ENCODE data around the gene IVD.

The IVD gene

GRCh38 chr15:40461958-40462357 is 56.4 kb downstream of the IVD start:
- DNase-seq, result no peak

GRCh38 chr15:40463279-40463678 is 57.7 kb downstream of the IVD start:
- no peak for DNase-seq

GRCh38 chr15:40463886-40464545 is 58.4 kb downstream of the IVD start:
- DNase-seq, result no peak

DNA sequence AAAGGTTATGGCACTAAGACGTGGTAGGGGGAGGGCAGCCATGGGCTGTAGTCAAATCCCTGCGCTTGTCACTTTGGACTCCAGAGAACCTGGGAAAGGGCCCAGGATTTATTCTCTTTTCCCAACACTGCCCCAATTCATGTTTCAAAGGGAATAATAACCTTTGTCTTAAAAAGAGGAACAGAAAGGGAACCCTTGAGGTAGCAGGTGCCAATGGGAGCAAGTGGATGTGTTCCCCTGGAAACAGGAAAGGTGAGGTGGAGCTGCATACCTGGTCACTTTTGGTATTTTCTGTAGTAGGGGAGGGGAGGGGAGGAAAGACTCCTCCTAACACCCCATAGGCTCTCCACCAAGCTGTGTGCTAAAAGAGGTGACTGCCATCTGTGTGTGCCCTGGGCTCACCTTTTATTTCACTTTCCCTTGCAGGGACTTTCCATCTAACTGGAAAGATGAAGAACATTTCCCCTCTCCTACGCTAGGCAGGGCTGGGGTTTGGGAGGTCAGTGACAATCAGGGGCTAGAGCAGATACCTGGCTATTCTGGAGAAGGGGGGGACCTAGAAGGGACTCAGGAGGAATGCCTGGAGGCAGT is 59.1 kb downstream of the IVD start:
- DNase-seq, result no peak

GRCh38 chr15:40465939-40466338 is 60.3 kb downstream of the IVD start:
- no peak for DNase-seq

DNA sequence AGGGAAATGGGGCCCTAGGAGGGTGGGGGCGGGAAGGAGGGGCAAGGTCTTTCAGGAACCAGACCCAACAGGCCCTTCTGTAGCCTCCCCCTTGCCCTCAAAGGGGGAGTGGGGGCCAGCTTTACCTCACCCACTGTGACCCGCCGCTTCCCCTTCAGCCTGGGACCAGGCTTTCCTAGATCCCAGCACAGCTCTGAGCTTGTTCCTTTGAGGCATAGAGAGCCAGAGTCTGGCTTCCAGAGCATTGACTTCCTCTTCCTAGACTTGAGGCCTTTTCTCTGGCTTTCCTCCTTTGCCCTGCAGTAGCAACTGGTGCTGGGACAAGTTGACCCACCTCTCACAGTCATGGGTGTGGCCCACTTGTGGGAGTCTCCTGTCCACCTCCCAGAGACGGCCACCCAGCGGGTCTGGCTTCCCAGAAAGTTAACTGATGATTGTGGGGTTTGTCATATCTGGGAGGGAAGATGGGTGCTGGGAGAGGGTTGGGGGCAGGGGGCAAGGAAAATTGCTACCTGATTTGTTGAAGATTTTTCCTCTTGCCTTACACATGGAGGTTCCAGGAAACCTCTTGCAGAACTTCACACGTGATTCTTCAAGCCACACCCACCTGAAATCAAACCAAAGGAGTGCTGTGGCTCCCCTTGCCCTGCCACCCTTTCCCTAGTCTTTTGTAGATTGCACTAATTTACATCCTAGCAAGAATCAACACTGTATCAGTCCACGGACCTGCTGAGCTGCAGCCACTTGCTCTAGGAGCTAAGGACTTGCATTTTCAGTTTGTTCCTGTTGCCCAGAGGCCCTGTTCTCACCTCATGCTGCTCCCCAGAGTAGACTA is 61.0 kb downstream of the IVD start:
- no peak for DNase-seq

- no peak for DNase-seq
Observed at GRCh38 chr15:40467261-40467615, 61.6 kb downstream of the IVD start.

DNA sequence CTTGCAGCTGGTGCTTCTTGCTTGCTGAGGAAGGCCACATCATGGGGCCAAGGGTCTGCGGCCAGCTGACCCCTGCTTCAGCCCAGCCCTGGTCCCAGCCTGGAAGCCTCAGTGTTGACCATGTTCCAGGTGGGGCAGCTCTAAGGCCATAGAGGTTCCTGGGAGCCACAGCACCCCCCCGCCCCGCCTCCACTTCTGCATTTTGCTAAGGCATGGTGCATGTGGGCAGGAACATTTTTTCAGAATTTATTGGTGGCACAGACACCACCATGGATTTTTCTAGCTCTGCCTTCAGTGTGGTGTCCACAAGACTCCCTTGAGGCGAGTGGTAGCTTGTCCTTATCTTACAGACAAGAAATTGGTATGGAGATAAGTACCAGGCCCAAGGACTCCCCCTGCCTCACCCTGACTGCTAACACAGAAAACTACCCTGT is 63.3 kb downstream of the IVD start:
- DNase-seq, result no peak

DNA sequence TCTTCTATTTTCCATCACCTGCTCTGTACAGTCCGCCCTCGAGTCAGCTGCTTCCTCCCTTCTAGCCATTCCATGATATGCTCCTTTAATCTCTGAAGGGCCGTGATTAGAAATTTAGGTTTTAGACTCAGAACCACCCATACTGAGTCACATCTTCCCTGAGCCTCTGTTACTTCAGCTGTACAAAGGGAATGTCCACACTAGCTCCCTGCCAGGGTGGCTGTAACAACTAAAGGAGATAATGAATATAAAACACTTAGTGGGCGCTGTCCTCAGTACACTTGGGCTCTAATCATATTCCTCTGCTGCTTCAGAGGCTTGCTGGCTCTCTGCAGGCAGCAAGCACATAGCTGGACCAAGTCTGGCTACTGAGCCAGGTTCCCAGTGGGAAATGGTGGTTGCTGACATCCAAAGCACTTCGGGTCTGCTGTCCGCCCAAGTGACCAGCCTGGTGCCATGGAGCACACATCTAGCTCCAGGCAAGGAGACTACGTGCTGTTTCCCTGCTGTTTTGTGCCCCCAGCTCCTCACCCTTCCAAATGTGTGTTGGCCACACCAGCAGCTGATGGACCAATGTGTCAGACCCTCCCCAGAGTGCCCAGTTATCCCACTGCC is 64.3 kb downstream of the IVD start:
- DNase-seq, result no peak

- DNase-seq, result peak; percentile 12
Observed at GRCh38 chr15:40470423-40471104, 65.0 kb downstream of the IVD start, which contains the start of gene CHST14. CHST14 (plus strand) TSS chr15:40470984; CDS start chr15:40471214, 230 bp downstream.
